ENCODE results near the gene PHGDH.
"Not testable (repeated sequence)": the region's sequence is repeated elsewhere in the genome, so short reads cannot be mapped to it uniquely, and the experiment has no call there.

PHGDH gene

DNA sequence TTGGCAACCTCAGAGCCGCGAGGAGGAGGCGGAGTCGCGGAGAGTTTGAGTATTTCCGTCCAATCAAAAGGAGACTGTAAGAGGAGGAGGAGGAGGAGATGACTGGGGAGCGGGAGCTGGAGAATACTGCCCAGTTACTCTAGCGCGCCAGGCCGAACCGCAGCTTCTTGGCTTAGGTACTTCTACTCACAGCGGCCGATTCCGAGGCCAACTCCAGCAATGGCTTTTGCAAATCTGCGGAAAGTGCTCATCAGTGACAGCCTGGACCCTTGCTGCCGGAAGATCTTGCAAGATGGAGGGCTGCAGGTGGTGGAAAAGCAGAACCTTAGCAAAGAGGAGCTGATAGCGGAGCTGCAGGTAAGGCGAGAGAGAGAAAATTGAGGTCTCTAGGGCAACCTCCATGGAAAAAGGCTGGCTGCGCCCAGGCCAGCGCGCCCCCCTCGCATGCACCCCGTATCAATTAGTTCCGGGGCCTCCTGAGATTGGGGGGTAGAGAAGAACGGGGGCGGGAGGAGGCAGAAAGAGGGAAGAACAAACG is at the start of gene PHGDH:
PHGDH (plus strand) TSS at position 131 of the 538 bp plus-strand sequence; CDS start at position 220, 89 bp downstream.
- DNase-seq (ENCODE audit: low read depth in 2 of 2, low spot score in 1 of 2): no peak

- no peak for DNase-seq (ENCODE audit: low read depth in 2 of 2, low spot score in 1 of 2)
Measured at GRCh38 chr1:119662034-119662437, 49.7 kb upstream of the PHGDH start.

GRCh38 chr1:119664067-119664466 is 47.7 kb upstream of the PHGDH start:
- DNase-seq (ENCODE audit: low read depth in 2 of 2, low spot score in 1 of 2): no peak

- DNase-seq (ENCODE audit: low read depth in 2 of 2, low spot score in 1 of 2): no peak
Measured at GRCh38 chr1:119667173-119667572, 44.6 kb upstream of the PHGDH start.

GRCh38 chr1:119670898-119671297 is 40.8 kb upstream of the PHGDH start:
- no peak for DNase-seq (ENCODE audit: low read depth in 2 of 2, low spot score in 1 of 2)

GRCh38 chr1:119673171-119673940 is 38.4 kb upstream of the PHGDH start:
- DNase-seq (ENCODE audit: low read depth in 2 of 2, low spot score in 1 of 2): no peak

DNA sequence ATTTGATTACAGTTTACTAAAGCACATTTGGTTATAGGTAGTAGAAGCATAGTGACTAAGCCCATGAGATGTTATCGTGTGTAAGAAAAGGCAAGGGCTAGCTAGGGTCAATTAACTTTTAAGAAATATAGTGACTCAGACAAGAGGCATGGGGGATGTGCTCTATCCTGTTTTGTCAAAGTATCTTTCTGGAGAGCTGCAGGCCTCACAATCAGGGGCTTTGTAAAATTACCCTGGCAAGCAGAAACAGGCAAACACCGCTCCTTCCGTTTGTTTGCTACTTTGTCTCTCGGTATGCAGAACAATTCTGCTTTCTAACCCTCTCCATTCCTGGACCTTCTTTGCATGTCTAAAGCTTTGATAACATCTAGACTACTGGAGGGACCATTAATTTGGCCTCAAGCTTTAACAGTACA is 37.6 kb upstream of the PHGDH start:
- DNase-seq (ENCODE audit: low read depth in 2 of 2, low spot score in 1 of 2): no peak

GRCh38 chr1:119674835-119675289 is 36.9 kb upstream of the PHGDH start:
- no peak for DNase-seq (ENCODE audit: low read depth in 2 of 2, low spot score in 1 of 2)

DNA sequence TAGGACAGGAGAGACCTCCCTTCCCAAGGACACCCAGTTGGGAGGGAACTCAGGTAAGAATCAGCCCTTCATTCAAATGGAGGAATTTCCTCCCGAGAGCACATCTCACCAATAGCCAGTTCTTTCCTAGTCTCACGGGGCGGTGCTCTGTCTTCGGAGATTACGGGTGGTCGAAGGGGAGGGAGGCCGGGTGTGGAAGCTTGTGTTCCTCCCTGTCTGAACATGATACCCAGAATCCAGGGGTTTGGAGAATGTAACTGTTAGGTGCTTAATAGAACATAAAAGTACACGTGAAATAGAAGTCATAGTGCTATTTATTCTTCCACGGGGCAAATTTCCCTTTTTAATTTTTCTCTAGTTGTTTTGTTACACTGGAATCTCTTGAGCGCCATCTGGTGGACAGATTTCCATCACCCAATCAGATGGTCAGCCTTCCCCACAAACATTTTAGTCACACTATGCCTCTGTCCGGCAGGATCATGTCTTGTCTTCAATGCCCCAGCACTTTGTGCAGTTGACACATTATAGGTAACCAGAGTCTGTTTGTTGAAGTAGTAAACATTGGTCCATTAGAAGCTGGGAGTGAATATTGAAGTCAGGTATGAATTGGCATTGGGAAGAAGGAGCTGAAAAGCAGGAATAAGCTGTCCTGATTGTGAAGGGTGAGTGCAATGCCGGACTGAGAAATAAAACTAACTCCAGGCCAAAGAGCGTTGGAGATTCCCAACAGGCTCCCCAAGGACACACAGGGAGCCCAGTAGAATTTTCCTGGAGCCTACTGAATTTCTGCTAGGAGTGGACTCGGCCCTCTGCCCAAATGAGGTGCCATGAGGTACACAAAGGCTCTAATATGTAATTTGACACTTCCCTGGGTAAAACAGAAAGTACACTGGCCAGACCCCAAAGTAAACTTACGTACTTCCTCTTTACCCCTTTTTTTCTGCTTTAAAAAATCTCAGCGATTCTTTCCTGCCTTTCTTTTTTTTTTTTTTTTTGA is 36.1 kb upstream of the PHGDH start:
- peak; percentile 8 to 42 for DNase-seq (ENCODE audit: low read depth in 2 of 2, low spot score in 1 of 2)

DNA sequence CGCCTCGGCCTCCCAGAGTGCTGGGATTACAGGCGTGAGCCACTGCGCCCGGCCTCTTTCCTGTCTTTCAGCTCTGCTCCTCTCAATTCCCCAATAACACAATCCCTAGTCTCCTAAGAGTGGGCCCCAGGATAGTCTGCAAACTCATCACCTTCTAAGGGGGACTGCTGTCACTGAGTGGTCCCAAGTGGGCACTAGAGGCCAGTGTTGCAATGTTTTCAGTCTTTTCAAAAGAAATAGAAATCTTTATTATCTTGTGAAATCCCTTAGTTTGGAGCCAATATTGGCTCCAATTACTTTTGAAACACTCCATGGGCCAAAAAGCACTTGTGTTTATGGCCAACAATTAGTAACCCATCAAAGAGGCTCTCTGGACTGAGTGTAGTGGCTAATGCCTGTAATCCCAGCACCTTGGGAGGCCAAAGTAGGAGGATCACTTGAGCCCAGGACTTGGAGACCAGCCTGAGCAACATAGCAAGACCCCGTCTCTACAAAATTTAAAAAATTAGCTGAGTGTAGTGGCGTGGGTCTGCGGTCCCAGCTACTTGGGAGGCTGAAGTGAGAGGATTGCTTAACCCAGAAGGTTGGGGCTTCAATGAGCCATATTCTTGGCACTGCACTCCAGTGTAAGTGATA is 35.0 kb upstream of the PHGDH start:
- no peak for DNase-seq (ENCODE audit: low read depth in 2 of 2, low spot score in 1 of 2)

DNA sequence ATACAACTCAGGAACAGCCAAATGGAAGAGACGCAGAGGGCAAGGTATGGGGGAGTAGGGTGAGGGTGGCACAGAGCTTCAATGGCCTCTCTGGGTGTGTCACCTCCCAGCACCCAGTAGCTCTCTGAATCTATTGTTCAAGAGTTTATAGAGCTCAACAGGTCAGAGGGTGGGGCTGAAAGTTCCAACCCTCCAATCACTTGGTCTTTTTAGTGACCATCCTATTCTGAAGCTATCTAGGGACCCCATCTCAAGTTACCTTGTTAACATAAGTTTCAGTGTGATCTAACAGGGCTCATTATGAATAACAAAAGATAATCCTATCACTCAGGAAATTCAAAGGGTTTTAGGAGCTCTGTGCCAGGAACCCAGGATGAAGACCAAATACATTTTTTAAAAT is 32.5 kb upstream of the PHGDH start:
- DNase-seq (ENCODE audit: low read depth in 2 of 2, low spot score in 1 of 2): no peak

DNA sequence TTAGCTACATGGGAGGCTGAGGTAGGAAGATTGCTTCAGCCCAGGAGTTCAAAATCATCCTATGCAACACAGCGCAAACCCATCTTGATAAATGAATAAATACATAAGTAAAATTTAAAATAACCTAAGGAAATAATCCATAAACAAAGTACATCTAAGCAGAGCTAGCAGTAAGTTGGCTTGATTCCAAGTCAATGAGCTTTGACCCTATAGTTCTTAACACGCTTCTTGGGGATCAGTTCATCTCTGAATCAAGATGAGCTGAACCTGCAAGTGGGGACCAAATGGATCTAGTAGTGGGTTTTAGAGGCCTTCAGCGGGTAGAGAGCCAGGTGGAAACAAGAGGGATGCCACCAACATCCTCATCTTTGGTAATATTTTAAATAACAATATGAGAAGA is 31.5 kb upstream of the PHGDH start:
- no peak for DNase-seq (ENCODE audit: low read depth in 2 of 2, low spot score in 1 of 2)

DNA sequence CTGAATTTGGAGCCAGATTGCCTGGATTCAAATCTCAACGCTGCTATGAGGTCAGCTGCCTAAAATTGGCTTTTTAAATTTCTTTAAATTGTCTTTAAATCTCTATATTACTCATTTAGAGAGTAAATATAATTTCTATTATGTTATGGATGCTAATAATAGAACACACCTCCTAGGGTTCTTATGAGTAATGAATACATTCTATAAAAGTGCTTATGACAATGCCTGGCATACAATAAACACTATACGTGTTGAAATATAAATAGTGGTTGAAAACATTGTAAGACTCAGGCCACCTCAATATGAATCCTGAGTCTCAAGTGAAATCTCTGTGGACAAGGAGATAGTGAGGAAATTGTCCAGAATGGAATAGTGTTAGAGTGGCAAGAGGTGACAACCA is 31.0 kb upstream of the PHGDH start:
- no peak for DNase-seq (ENCODE audit: low read depth in 2 of 2, low spot score in 1 of 2)

- DNase-seq (ENCODE audit: low read depth in 2 of 2, low spot score in 1 of 2): no peak
Measured at GRCh38 chr1:119681560-119681959, 30.2 kb upstream of the PHGDH start.

GRCh38 chr1:119682141-119682540 is 29.6 kb upstream of the PHGDH start:
- no peak for DNase-seq (ENCODE audit: low read depth in 2 of 2, low spot score in 1 of 2)

DNA sequence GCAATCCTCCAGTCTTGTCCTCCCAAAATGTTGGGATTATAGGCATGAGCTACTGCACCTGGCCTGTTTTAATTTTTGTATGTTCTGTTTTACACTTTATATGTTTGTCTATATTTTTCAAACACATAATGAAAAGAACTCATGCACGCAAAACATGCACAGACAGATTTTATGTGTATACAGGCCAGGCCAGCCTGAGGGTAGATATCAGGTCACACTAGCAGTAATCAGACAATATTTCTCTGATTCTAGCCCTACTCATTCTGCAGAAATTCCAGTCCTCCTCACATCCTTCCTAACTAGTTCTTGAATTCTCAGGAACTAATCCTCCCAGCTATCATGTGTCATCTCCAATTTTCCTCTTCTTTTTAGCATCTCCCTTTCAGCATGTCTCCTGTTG is 27.8 kb upstream of the PHGDH start:
- DNase-seq (ENCODE audit: low read depth in 2 of 2, low spot score in 1 of 2): no peak

GRCh38 chr1:119686661-119687060 is 25.1 kb upstream of the PHGDH start:
- DNase-seq (ENCODE audit: low read depth in 2 of 2, low spot score in 1 of 2): no peak

- DNase-seq (ENCODE audit: low read depth in 2 of 2, low spot score in 1 of 2): no peak
Measured at GRCh38 chr1:119687434-119688079, 24.2 kb upstream of the PHGDH start.

- DNase-seq (ENCODE audit: low read depth in 2 of 2, low spot score in 1 of 2): no peak
Measured at GRCh38 chr1:119688810-119689209, 22.9 kb upstream of the PHGDH start.

- no peak for DNase-seq (ENCODE audit: low read depth in 2 of 2, low spot score in 1 of 2)
Measured at GRCh38 chr1:119689511-119689910, 22.2 kb upstream of the PHGDH start.

- DNase-seq (ENCODE audit: low read depth in 2 of 2, low spot score in 1 of 2): not testable (repeated sequence)
Measured at GRCh38 chr1:119696863-119697262, 14.9 kb upstream of the PHGDH start.
